Smooth muscle cell (in vitro differentiated cells): Measurements from ENCODE around the gene RABGAP1L. TPM values are rescaled to one million over a fixed set of nuclear protein-coding genes. Genes with fewer than 3 reads are reported as not detected.

Experiments used
- DNase-seq: peaks from one replicate; lab custom pipeline; 2025; ENCODE audit not compliant: unreplicated experiment; lab: John Stamatoyannopoulos, UW
- H2AFZ ChIP-seq: fragments of 200-600 bp; sonication (generic); 2 replicates; pipeline ENCODE4 v1.6.0; 2016; ENCODE audit warnings: antibody characterized with exemption, low read depth, mild to moderate bottlenecking
- H3F3A ChIP-seq: fragments of 200-600 bp; sonication (generic); 2 replicates; pipeline ENCODE4 v1.6.0; 2017; ENCODE audit warnings: antibody characterized with exemption, low read depth
- H3K27ac ChIP-seq: fragments of 200-600 bp; sonication (generic); 2 replicates; pipeline ENCODE4 v1.5.1; 2016; ENCODE audit warnings: low read depth, mild to moderate bottlenecking
- H3K27me3 ChIP-seq: fragments of 200-600 bp; sonication (generic); 2 replicates; pipeline ENCODE4 v1.6.1; 2016; ENCODE audit warnings: low read depth, mild to moderate bottlenecking
- H3K36me3 ChIP-seq: fragments of 200-600 bp; sonication (generic); 2 replicates; pipeline ENCODE4 v1.5.1; 2016; ENCODE audit warnings: low read depth
- H3K4me1 ChIP-seq: fragments of 200-600 bp; sonication (generic); 2 replicates; pipeline ENCODE4 v1.5.1; 2016; ENCODE audit warnings: low read depth
- H3K4me2 ChIP-seq: fragments of 200-600 bp; sonication (generic); 2 replicates; pipeline ENCODE4 v1.6.0; 2016; ENCODE audit warnings: mild to moderate bottlenecking
- H3K4me3 ChIP-seq: fragments of 200-600 bp; sonication (generic); 2 replicates; pipeline ENCODE4 v1.5.1; 2016; ENCODE audit warnings: mild to moderate bottlenecking
- H3K79me2 ChIP-seq: fragments of 200-600 bp; sonication (generic); 2 replicates; pipeline ENCODE4 v1.6.0; 2016; ENCODE audit warnings: low read depth, mild to moderate bottlenecking
- H3K9ac ChIP-seq: fragments of 200-600 bp; sonication (generic); 2 replicates; pipeline ENCODE4 v1.6.0; 2016; ENCODE audit warnings: low read depth
- H3K9me3 ChIP-seq: fragments of 200-600 bp; sonication (generic); replicated peaks from 2 replicates; pipeline ENCODE4 v1.5.1; 2016; ENCODE audit warnings: low read depth
- H4K20me1 ChIP-seq: fragments of 200-600 bp; sonication (generic); 2 replicates; pipeline ENCODE4 v1.6.0; 2016; ENCODE audit warnings: low read depth
- WGBS: methylation state at CpG from one replicate; pipeline ENCODE4 v1.1.7; 2016; ENCODE audit warnings: low lambda C conversion rate; 5-methylcytosine and 5-hydroxymethylcytosine counted together
- polyA plus RNA-seq: library from polyadenylated mRNA; unstranded; fragments of >200 nt; fragmentation: Nextera tagmentation; extraction: Ambion mirVana; gene quantifications from 2 replicates; pipeline ENCODE4 v1.2.1, GENCODE V29; 2016
- total RNA-seq: library from RNA; depleted of rRNA; stranded (reverse); fragments of >200 nt; gene quantifications from 2 replicates; pipeline ENCODE4 v1.2.3, GENCODE V29; 2014
- TF ChIP-seq, protein P1 (sequence below): fragments of 200-600 bp; sonication (generic); IDR thresholded peaks from 2 replicates; pipeline ENCODE4 v1.5.1; 2017; ENCODE audit warnings: borderline replicate concordance, mild to moderate bottlenecking, antibody characterized with exemption; ENCODE audit not compliant: insufficient read depth, poor library complexity, severe bottlenecking

The RABGAP1L gene
- total and polyA plus RNA-seq, 2 experiments from 2014 or later, result 4.8 to 24.7 TPM

DNA sequence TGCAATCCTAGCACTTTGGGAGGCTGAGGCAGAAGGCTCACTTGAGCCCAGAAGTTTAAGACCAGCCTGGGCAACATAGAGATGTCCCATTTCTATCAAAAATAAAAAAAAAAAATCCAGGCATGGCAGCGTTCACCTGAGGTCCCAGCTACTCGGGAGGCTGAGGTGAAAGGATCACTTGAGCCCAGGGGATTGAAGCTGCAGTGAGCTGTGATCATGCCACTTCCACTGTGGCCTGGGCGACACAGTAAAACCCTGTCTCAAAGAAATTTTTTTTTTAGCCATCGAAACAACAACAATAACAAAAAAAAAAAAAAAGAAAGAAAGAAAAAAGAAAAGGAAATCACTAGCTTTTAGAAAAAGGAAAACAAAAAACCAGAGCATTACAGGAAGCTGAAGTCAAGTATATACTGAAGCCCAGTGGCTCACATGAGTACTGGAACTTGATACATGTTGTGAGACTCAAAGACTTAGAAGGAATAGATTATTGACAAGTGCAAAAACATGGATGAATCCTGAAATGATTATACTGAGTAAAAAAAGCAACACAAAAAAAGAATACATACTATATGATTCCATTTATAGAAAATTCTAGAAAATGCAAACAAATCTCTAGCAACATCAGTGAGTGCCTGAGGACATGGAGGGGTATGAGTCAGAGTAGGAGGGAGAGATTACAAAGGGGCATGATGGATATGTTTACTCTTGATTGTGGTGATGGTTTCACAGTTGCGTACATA is 6.1 kb upstream of the RABGAP1L start:
- Histone ChIP-seq H3K27ac (no peak overlapping the region), H4K20me1 (no peaks in the 10 kb centered on the region), H3K4me2 (no peak overlapping the region), H3K79me2 (no peaks in the 10 kb centered on the region), H3K4me1 (no peaks in the 10 kb centered on the region), H3K36me3 (no peaks in the 10 kb centered on the region), H3K4me3 (no peak overlapping the region), H3K9ac (no peak overlapping the region), H2AFZ (no peak overlapping the region), H3K9me3 (no peaks in the 10 kb centered on the region), H3K27me3 (no peaks in the 10 kb centered on the region), H3F3A (no peaks in the 10 kb centered on the region)
- TF ChIP-seq, protein P1, sequence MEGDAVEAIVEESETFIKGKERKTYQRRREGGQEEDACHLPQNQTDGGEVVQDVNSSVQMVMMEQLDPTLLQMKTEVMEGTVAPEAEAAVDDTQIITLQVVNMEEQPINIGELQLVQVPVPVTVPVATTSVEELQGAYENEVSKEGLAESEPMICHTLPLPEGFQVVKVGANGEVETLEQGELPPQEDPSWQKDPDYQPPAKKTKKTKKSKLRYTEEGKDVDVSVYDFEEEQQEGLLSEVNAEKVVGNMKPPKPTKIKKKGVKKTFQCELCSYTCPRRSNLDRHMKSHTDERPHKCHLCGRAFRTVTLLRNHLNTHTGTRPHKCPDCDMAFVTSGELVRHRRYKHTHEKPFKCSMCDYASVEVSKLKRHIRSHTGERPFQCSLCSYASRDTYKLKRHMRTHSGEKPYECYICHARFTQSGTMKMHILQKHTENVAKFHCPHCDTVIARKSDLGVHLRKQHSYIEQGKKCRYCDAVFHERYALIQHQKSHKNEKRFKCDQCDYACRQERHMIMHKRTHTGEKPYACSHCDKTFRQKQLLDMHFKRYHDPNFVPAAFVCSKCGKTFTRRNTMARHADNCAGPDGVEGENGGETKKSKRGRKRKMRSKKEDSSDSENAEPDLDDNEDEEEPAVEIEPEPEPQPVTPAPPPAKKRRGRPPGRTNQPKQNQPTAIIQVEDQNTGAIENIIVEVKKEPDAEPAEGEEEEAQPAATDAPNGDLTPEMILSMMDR, result no peak
- 80% methylated on average over 5 of the region's 5 CpGs for WGBS
- no peak for DNase-seq

DNA sequence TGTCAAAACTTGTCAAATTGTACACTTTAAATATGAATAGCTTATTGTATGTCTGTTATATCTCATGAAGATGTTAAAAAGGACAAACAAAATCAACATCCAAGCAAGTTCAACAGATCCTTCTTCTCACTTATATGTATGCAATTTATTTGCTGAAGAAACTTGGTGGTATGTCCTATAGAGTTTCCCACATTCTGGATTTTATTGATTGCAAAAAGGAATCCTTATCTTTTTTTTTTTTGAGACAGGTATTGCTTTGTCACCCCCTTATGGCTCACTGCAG is 5.6 kb upstream of the RABGAP1L start:
- Histone ChIP-seq H3F3A (no peaks in the 10 kb centered on the region), H3K36me3 (no peaks in the 10 kb centered on the region), H3K79me2 (no peaks in the 10 kb centered on the region), H4K20me1 (no peaks in the 10 kb centered on the region), H3K27me3 (no peaks in the 10 kb centered on the region), H3K9ac (no peak overlapping the region), H2AFZ (no peak overlapping the region), H3K4me1 (no peaks in the 10 kb centered on the region), H3K27ac (no peak overlapping the region), H3K4me3 (no peak overlapping the region), H3K9me3 (no peaks in the 10 kb centered on the region), H3K4me2 (no peak overlapping the region)
- DNase-seq, result no peak
- TF ChIP-seq, protein P1, result no peak

DNA sequence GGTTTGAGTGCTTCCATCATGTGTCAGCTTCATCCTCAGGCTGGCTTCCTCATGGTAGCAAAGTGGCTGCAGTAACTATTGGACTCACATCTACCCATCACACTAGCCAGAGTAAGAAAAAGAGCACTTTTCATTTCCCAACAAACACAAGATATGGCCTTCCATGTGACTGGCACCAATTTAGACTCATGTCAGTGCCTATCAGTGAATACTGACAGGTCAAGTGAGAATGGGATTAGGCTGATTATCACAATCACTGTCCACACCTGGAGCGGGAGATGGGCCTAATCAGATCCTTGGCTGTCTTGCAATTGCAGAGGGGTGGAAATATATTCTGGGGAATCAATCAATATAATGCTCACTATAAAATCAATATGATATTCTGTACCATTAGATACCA is 2.9 kb upstream of the RABGAP1L start:
- no peak overlapping the region for H3K9ac ChIP-seq
- H3K36me3 ChIP-seq, result no peaks in the 10 kb centered on the region
- no peaks in the 10 kb centered on the region for H3K27me3 ChIP-seq
- H3K9me3 ChIP-seq, result no peaks in the 10 kb centered on the region
- H3K4me3 ChIP-seq, result no peak overlapping the region
- no peak for DNase-seq
- 98% methylated on average over 1 of the region's 1 CpG for WGBS
- no peak overlapping the region for H3K27ac ChIP-seq
- TF ChIP-seq, protein P1, result no peak
- no peak overlapping the region for H3K4me2 ChIP-seq
- peaks cover 9% of the 10 kb centered on the region for H4K20me1 ChIP-seq
- H3K79me2 ChIP-seq, result peaks cover 8% of the 10 kb centered on the region
- no peak overlapping the region for H2AFZ ChIP-seq
- H3K4me1 ChIP-seq, result no peaks in the 10 kb centered on the region
- H3F3A ChIP-seq, result no peaks in the 10 kb centered on the region

DNA sequence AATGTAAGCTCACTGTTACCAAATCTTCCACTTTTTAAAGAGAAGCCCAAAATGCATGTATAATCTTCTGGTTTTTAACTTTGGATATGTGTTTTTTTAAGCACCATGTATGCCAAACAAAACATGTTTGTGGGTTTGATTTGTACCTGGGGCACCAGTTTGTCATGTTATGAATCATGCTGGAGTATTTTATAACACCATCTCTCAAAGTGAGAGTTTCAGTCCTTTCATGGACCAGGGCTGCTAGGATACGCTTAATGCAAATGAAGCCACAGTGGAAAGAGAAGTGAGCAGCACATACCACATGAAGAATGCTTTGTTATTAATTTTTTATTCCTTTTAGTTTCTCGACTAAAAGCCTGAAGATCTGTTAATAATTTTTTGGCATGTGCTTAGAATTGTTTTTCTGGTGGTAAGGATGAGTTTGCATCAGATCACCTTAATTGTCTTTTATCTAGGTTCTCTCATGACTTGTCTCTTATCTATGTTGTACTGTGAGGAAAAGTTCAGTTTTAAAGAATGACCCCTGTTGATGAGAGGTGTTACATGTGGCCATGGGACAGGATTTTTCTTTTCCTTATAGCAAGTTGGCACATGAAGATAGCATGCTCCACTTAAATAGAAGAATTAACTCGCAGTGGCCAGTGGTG is 2.0 kb upstream of the RABGAP1L start:
- Histone ChIP-seq H3K36me3 (no peaks in the 10 kb centered on the region), H3K79me2 (peaks cover 14% of the 10 kb centered on the region), H4K20me1 (peaks cover 17% of the 10 kb centered on the region), H3K27ac (no peak overlapping the region), H3K4me3 (no peak overlapping the region), H3K27me3 (no peaks in the 10 kb centered on the region), H3K4me2 (no peak overlapping the region), H3K4me1 (no peaks in the 10 kb centered on the region), H2AFZ (no peak overlapping the region), H3F3A (no peaks in the 10 kb centered on the region), H3K9me3 (no peaks in the 10 kb centered on the region), H3K9ac (no peak overlapping the region)
- no peak for DNase-seq
- TF ChIP-seq, protein P1, result no peak
- 82% methylated on average over 3 of the region's 3 CpGs for WGBS
